Measurements from ENCODE around the gene UBA6.

Gene UBA6

DNA sequence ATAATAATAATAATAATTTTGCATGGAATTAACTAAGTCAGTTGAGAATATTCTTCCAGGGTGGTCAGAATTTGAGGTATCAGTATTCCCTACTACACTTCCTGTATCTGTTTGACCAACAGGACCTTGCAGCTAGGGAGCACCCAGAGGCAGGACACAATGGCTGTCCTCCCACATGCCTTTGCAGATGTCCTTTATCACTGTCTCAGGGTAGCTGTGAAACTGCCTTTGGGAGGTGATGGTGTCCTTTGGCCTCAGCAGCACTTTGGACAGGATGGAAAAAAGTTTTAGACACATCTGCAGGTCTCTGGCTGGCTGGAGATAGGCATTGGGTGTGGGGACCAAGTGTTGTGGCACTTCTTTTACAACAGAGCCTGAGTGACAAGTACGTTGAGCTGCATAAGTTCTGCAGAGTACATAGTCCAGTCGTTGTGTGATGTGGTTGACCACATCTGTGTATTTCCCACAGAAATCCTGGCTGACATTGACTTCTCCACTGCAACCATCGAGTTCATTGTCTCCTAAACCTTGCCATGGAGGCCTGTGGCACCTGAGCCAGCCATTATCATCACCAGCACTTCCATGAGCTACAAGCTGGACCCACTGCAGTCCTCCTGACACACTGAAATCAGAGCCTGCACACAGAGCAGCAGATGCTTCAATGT lies 19.1 kb upstream of the UBA6 start:
- no peaks in the 10 kb centered on the region for H3K9me3 ChIP-seq (ENCODE audit: control insufficient read depth, low read length)
- H3K79me1 ChIP-seq (replicated peaks; ENCODE audit: low read length, poor library complexity, severe bottlenecking): peaks cover 33% of the 10 kb centered on the region
- no peak overlapping the region for H3K14ac ChIP-seq (ENCODE audit: low read length in 2 of 2)
- no peak overlapping the region for H2BK12ac ChIP-seq (ENCODE audit: low read length in 2 of 2)
- peak overlapping the region in 1 of 2 experiments; percentile 37 for H3K18ac ChIP-seq (ENCODE audit: low read depth in 1 of 2, low read length in 2 of 2)
- H3K4ac ChIP-seq (ENCODE audit: low read depth in 1 of 2, low read length in 2 of 2): no peak overlapping the region
- H3K27ac ChIP-seq (ENCODE audit: low read length, poor library complexity, severe bottlenecking): no peak overlapping the region
- H2AFZ ChIP-seq (ENCODE audit: low read depth, low read length): no peak overlapping the region
- 97% methylated on average over 3 of the region's 3 CpGs for WGBS
- H3K9ac ChIP-seq (ENCODE audit: low read length): no peak overlapping the region
- no peaks in the 10 kb centered on the region for H3K27me3 ChIP-seq (ENCODE audit: control insufficient read depth in 1 of 2, insufficient read depth in 1 of 2, low read length in 2 of 2)
- no peak overlapping the region for H2BK15ac ChIP-seq (ENCODE audit: low read depth, poor library complexity, severe bottlenecking)
- no peak overlapping the region for H3K4me2 ChIP-seq (ENCODE audit: low read length, poor library complexity, severe bottlenecking)
- H2BK5ac ChIP-seq (ENCODE audit: low read depth, low read length, poor library complexity, severe bottlenecking): no peak overlapping the region
- DNase-seq: no peak
- peaks cover 18 to 21% of the 10 kb centered on the region in 2 experiments for H3K36me3 ChIP-seq (ENCODE audit: control insufficient read depth in 1 of 2, insufficient read depth in 2 of 2, low read depth in 1 of 2, low read length in 2 of 2)
- H2BK120ac ChIP-seq (ENCODE audit: low read depth, low read length): no peak overlapping the region
- no peak overlapping the region for H4K91ac ChIP-seq (ENCODE audit: low read length)
- peaks cover 1% of the 10 kb centered on the region for H3K4me1 ChIP-seq (ENCODE audit: control insufficient read depth, insufficient read depth, low read depth, low read length)
- H2AK5ac ChIP-seq (ENCODE audit: low read length, severe bottlenecking): peak overlapping the region; percentile 30
- no peak overlapping the region for H3K4me3 ChIP-seq (ENCODE audit: insufficient read depth in 1 of 2, low read depth in 1 of 2, low read length in 2 of 2)
- H4K8ac ChIP-seq (ENCODE audit: low read length): no peak overlapping the region
- peak overlapping the region in 1 of 2 experiments; percentile 51 for H3K23ac ChIP-seq (ENCODE audit: low read length in 2 of 2)

DNA sequence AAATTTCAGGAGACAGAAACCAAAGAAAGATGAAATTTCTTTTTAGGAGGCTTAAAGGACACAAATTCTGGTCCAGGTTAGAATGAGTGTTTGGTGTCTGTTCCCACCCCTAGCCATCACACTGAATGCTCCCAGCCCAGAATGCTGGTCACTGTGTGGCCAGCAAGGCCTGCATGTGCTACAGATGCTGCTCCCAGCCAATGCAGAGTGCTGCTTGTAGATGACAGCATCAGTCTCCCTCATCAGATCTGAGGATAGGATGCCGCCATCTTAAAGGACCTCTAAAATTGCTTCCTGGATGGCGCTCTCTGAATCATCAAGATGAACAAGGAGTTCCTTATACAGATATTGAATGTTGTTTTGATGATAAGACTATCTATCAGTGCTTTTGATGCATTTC lies 17.9 kb upstream of the UBA6 start:
- Histone ChIP-seq H3K27me3 (ENCODE audit: control insufficient read depth in 1 of 2, insufficient read depth in 1 of 2, low read length in 2 of 2) (no peaks in the 10 kb centered on the region), H3K27ac (ENCODE audit: low read length, poor library complexity, severe bottlenecking) (no peak overlapping the region), H3K14ac (ENCODE audit: low read length in 2 of 2) (no peak overlapping the region), H2BK5ac (ENCODE audit: low read depth, low read length, poor library complexity, severe bottlenecking) (no peak overlapping the region), H3K18ac (ENCODE audit: low read depth in 1 of 2, low read length in 2 of 2) (no peak overlapping the region), H2BK12ac (ENCODE audit: low read length in 2 of 2) (no peak overlapping the region), H4K91ac (ENCODE audit: low read length) (no peak overlapping the region), H3K4ac (ENCODE audit: low read depth in 1 of 2, low read length in 2 of 2) (no peak overlapping the region), H3K23ac (ENCODE audit: low read length in 2 of 2) (no peak overlapping the region), H3K79me1 (replicated peaks; ENCODE audit: low read length, poor library complexity, severe bottlenecking) (peaks cover 39% of the 10 kb centered on the region), H3K9me3 (ENCODE audit: control insufficient read depth, low read length) (no peaks in the 10 kb centered on the region), H2AK5ac (ENCODE audit: low read length, severe bottlenecking) (no peak overlapping the region), H4K8ac (ENCODE audit: low read length) (no peak overlapping the region), H3K9ac (ENCODE audit: low read length) (no peak overlapping the region), H3K4me3 (ENCODE audit: insufficient read depth in 1 of 2, low read depth in 1 of 2, low read length in 2 of 2) (no peak overlapping the region), H3K4me2 (ENCODE audit: low read length, poor library complexity, severe bottlenecking) (no peak overlapping the region), H2BK15ac (ENCODE audit: low read depth, poor library complexity, severe bottlenecking) (peak overlapping the region; percentile 38), H2BK120ac (ENCODE audit: low read depth, low read length) (no peak overlapping the region), H3K4me1 (ENCODE audit: control insufficient read depth, insufficient read depth, low read depth, low read length) (peaks cover 4% of the 10 kb centered on the region), H3K36me3 (ENCODE audit: control insufficient read depth in 1 of 2, insufficient read depth in 2 of 2, low read depth in 1 of 2, low read length in 2 of 2) (peaks cover 18 to 21% of the 10 kb centered on the region in 2 experiments), H2AFZ (ENCODE audit: low read depth, low read length) (no peak overlapping the region)
- DNase-seq: no peak
- WGBS: 97% methylated on average over 2 of the region's 2 CpGs

DNA sequence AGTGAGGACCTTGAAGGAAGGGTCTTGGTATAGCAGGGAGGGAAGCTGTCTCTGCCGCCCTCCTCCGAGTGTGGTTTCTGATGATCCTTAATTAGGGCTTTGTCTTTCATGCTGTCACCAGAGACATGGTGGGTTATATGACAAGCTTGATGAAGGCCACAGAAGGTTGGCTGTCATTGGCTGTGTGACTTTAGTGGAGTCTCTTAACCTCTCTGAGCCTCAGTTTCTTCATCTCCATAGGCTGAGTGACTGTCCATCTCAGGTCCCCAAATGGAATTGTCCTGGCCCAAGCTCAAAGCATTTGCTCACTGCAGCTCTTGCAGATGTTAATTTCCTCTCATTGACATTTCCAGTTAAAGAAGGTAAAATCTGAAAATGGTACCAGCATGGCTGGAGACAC lies 16.6 kb upstream of the UBA6 start:
- WGBS: 91% methylated on average over 2 of the region's 2 CpGs
- no peak overlapping the region for H3K4me2 ChIP-seq (ENCODE audit: low read length, poor library complexity, severe bottlenecking)

DNA sequence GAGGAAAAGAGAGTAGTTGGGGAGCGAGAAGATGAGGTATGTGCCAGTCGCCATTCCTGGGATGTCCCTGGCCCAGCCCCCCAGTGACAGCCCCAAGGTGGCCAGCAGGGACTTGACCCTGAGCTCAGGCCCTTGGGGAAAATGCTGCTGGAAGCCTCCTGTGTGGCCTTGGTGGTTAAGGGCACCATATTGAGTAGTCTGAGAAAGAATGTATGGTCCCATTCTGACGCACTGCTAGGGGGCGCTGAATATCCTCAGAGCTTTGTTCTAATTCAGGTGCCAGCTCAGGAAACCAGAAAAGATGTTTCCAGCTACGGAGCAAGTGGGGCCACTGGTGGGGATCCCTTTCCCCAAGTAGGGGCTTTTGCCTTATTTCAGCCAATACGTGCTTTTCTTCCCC lies 14.0 kb upstream of the UBA6 start:
- Histone ChIP-seq H3K27me3 (ENCODE audit: control insufficient read depth in 1 of 2, insufficient read depth in 1 of 2, low read length in 2 of 2) (no peaks in the 10 kb centered on the region), H3K4ac (ENCODE audit: low read depth in 1 of 2, low read length in 2 of 2) (no peak overlapping the region), H3K27ac (ENCODE audit: low read length, poor library complexity, severe bottlenecking) (no peak overlapping the region), H3K18ac (ENCODE audit: low read depth in 1 of 2, low read length in 2 of 2) (no peak overlapping the region), H3K4me1 (ENCODE audit: control insufficient read depth, insufficient read depth, low read depth, low read length) (peaks cover 8% of the 10 kb centered on the region), H2AK5ac (ENCODE audit: low read length, severe bottlenecking) (peak overlapping the region; percentile 31), H4K8ac (ENCODE audit: low read length) (no peak overlapping the region), H3K79me1 (replicated peaks; ENCODE audit: low read length, poor library complexity, severe bottlenecking) (peaks cover 48% of the 10 kb centered on the region), H3K9me3 (ENCODE audit: control insufficient read depth, low read length) (no peaks in the 10 kb centered on the region), H2BK12ac (ENCODE audit: low read length in 2 of 2) (no peak overlapping the region), H3K14ac (ENCODE audit: low read length in 2 of 2) (no peak overlapping the region), H3K36me3 (ENCODE audit: control insufficient read depth in 1 of 2, insufficient read depth in 2 of 2, low read depth in 1 of 2, low read length in 2 of 2) (peaks cover 3 to 18% of the 10 kb centered on the region in 2 experiments), H2AFZ (ENCODE audit: low read depth, low read length) (no peak overlapping the region), H2BK15ac (ENCODE audit: low read depth, poor library complexity, severe bottlenecking) (peak overlapping the region; percentile 34), H3K4me2 (ENCODE audit: low read length, poor library complexity, severe bottlenecking) (no peak overlapping the region), H3K4me3 (ENCODE audit: insufficient read depth in 1 of 2, low read depth in 1 of 2, low read length in 2 of 2) (no peak overlapping the region), H4K91ac (ENCODE audit: low read length) (no peak overlapping the region), H2BK120ac (ENCODE audit: low read depth, low read length) (no peak overlapping the region), H2BK5ac (ENCODE audit: low read depth, low read length, poor library complexity, severe bottlenecking) (no peak overlapping the region), H3K9ac (ENCODE audit: low read length) (no peak overlapping the region), H3K23ac (ENCODE audit: low read length in 2 of 2) (no peak overlapping the region)
- WGBS: 98% methylated on average over 6 of the region's 6 CpGs
- no peak for DNase-seq

More for the DNA sequence above, 16.6 kb upstream of the UBA6 start:
- Histone ChIP-seq H2AK5ac (ENCODE audit: low read length, severe bottlenecking) (no peak overlapping the region), H2BK15ac (ENCODE audit: low read depth, poor library complexity, severe bottlenecking) (no peak overlapping the region), H3K27ac (ENCODE audit: low read length, poor library complexity, severe bottlenecking) (no peak overlapping the region), H3K9me3 (ENCODE audit: control insufficient read depth, low read length) (no peaks in the 10 kb centered on the region), H3K23ac (ENCODE audit: low read length in 2 of 2) (no peak overlapping the region), H3K79me1 (replicated peaks; ENCODE audit: low read length, poor library complexity, severe bottlenecking) (peaks cover 49% of the 10 kb centered on the region), H3K27me3 (ENCODE audit: control insufficient read depth in 1 of 2, insufficient read depth in 1 of 2, low read length in 2 of 2) (no peaks in the 10 kb centered on the region), H2BK120ac (ENCODE audit: low read depth, low read length) (no peak overlapping the region), H3K4ac (ENCODE audit: low read depth in 1 of 2, low read length in 2 of 2) (no peak overlapping the region), H3K18ac (ENCODE audit: low read depth in 1 of 2, low read length in 2 of 2) (no peak overlapping the region), H3K9ac (ENCODE audit: low read length) (no peak overlapping the region), H3K4me1 (ENCODE audit: control insufficient read depth, insufficient read depth, low read depth, low read length) (peaks cover 8% of the 10 kb centered on the region), H2BK12ac (ENCODE audit: low read length in 2 of 2) (no peak overlapping the region), H2AFZ (ENCODE audit: low read depth, low read length) (no peak overlapping the region), H3K36me3 (ENCODE audit: control insufficient read depth in 1 of 2, insufficient read depth in 2 of 2, low read depth in 1 of 2, low read length in 2 of 2) (peaks cover 21 to 22% of the 10 kb centered on the region in 2 experiments), H3K4me3 (ENCODE audit: insufficient read depth in 1 of 2, low read depth in 1 of 2, low read length in 2 of 2) (no peak overlapping the region), H3K14ac (ENCODE audit: low read length in 2 of 2) (no peak overlapping the region), H2BK5ac (ENCODE audit: low read depth, low read length, poor library complexity, severe bottlenecking) (no peak overlapping the region), H4K91ac (ENCODE audit: low read length) (no peak overlapping the region), H4K8ac (ENCODE audit: low read length) (no peak overlapping the region)
- no peak for DNase-seq
